NCI-H2107 treated with DMSO at 0.1 percent for 48 hours (cell line): ENCODE measurements around the gene TICAM2.
"Not testable (repeated sequence)": the region's sequence is repeated elsewhere in the genome, so short reads cannot be mapped to it uniquely, and the experiment has no call there.

Experiments used
- DNase-seq: peaks from one replicate; lab custom pipeline; 2025; ENCODE audit not compliant: unreplicated experiment; lab: John Stamatoyannopoulos, UW

TICAM2 gene, protein sequence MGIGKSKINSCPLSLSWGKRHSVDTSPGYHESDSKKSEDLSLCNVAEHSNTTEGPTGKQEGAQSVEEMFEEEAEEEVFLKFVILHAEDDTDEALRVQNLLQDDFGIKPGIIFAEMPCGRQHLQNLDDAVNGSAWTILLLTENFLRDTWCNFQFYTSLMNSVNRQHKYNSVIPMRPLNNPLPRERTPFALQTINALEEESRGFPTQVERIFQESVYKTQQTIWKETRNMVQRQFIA

GRCh38 chr5:115601701-115602590 lies at the start of gene TICAM2:
TICAM2 (minus strand) TSS chr5:115602479; CDS start chr5:115581256, 21,223 bp downstream.
- no peak for DNase-seq

DNA sequence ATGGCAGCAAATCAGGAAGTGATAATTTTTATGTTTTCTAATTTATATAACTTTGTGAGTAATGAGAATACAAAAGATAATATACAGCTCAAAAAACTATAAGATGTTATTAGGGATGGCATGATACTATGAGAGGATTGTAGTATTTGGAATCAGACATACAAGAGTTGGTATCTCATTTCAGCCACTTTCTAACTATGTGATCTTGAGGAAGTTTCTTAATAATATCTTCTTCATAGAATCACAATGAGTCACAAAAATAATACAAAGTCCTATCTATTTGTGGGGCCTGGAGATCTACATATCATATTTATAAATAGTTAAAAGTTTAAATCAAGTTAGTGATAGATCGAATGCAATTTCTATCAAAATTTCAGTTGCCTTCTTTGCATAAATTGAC lies 47.3 kb upstream of the TICAM2 start:
- no peak for DNase-seq

DNA sequence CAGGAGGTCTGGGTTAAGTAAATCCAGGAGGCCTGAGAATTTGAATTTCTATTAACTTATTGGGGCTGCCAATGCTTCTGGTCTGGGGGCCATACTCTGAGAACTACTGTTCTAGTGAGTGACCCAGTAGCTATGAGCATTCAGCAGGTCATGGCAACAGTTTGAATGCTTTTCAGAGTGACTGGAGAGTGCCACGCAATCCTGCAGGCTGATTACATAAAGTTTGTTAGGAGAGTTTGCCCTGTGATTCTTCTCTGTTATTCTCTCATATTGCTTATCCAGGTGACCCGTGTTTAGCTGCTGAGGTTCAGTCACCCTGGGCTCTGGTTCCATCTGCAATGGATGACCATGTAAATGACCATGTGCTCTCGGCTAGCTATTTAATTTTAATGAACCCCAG lies 45.8 kb upstream of the TICAM2 start:
- DNase-seq = no peak

GRCh38 chr5:115645386-115645785 lies 43.1 kb upstream of the TICAM2 start:
- DNase-seq = not testable (repeated sequence)

- DNase-seq = no peak
Measured at GRCh38 chr5:115644046-115644445, 41.8 kb upstream of the TICAM2 start.

GRCh38 chr5:115641948-115642347 lies 39.7 kb upstream of the TICAM2 start:
- no peak for DNase-seq

DNA sequence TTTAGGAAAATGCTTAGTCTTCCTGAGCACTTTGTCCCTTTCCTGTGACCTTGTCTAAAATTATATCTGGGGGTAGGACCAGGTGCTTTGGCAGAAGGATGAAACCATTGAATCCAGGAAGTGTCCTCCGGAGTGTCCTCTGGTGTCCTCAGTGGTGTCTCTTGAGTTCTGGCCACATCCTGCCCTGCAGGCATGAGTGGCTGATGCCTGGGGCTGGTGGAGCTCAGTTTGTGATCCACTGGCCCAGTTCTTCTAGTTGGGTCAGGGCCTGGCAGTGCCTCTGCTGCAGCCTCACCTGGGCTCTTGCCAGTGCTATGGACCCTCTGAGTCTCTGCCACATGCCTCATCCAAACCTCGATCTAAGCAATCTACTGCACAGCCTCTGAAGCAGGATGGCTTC lies 38.0 kb upstream of the TICAM2 start:
- DNase-seq = no peak

DNA sequence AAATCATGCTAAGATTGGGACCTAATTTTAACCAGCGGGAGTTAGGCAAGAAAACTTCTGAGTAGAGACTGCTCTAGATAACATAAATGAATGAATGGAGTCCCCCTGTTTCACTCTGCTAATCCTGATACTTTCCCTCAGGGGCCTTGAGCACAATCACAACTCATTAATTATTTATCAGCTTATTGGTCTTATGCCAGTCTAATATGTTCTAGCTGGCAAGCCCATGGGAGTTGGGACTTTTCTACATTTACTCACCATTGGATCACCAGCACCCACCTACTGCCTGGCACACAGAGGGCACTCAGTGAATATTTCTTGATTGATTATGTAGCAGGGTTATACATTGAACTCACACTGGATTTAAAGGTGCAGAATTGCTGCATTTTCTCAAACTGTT lies 37.1 kb upstream of the TICAM2 start:
- no peak for DNase-seq

DNA sequence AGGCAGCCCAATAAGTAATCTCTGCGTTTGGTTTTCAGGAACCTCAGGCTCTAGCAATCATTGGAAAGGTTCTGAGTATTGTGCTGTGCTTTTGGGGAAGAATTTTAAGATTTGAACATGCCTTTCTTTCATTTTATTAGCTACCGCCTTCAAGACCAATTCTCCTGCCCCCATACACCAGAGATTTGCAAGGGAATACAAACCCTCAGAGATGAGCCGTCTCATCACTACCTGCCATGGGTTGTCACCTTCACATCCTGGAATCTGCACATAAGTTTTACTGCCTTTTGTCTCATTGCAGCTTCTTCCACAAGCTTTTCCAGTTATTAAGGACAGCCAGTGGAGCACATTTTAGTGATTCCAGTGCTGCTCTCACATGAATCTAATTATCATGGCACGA lies 35.2 kb upstream of the TICAM2 start:
- DNase-seq = no peak

- DNase-seq = no peak
Measured at GRCh38 chr5:115636008-115636407, 33.7 kb upstream of the TICAM2 start.

GRCh38 chr5:115634343-115635132 lies 32.3 kb upstream of the TICAM2 start:
- DNase-seq = peak; percentile 30

DNA sequence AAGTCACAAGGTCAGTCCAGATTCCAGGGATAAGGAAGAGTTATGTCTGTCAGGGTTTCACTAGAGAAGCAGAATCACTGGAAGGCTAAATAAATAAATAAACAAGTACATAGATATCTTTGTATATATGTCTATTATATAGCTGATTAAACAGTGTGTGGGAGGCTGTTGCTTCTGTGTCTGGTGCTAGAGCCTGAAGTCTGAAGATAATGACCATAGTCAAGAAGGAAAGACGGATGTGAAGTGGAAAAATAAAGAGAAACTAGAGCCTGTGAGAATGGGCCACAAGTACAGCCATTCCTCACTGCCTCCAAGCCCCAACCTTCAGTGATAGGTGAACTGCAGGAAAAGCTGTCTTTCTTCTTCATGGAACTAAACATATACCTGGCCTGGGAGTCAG lies 27.6 kb upstream of the TICAM2 start:
- DNase-seq = no peak

- no peak for DNase-seq
Measured at GRCh38 chr5:115627295-115627865, 25.1 kb upstream of the TICAM2 start.

DNA sequence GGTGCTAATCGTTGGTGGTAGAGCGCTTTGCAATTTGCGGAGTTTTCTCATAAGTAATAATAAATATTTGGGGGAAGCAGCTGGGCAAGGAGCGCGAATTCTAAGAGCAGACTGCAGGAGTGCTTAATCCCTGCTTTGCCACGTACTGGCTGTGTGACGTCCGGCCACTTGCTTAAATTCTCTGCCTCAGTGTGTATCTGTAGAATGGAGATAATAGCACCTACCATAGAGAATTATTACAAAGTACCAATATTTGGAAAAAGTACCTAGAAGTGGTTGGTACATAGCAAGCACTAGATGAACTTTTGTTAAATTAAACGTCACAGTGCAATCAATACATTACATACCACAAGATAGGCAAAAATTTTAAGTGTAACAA lies 24.2 kb upstream of the TICAM2 start:
- no peak for DNase-seq

DNA sequence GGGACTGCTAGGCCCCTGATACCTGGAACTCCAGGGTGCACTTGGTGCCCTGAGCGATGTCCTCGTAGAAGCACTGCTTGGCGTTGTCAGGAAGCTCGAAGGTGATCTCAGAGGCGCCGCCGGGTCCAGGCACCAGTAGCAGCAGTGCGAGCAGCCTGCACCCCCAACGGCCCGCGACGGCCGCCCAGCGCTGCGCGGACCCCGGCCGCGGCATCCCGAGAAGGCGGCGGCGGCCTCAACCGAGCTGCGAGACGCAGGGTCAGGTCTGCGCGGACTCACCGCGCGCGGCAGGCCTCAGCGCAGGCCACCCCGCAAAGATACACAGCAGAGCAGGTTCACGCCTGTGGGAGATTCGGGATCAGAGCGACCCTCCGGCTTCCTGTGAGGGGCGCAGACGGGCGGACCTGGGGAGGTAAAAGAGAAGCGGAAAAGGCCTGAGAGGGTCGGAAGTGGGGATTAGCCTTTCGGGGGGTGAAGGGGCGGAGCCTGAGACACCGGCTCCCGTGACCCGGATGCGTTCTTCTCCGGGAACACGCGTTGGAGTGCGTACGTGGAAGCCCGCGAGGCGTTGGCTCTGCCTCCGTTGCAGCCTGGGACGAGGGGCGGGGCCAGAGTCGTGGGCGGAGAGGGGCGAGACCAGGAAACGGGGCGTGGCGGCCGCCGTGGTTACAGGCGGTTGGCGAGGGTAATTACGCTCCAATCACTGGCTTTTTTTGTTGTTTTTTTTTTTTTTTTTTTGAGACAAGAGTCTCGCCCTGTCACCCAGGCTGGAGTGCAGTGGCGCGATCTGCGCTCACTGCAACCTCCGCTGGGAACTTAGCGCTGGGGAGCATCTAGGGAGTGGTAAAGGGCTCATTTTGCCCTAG lies 23.5 kb upstream of the TICAM2 start, which contains the start of gene TMED7:
TSS of gene TMED7 (minus strand) at position 458 of the 866 bp plus-strand sequence. CDS start at position 214, 244 bp downstream.
- DNase-seq = peak; percentile 84

DNA sequence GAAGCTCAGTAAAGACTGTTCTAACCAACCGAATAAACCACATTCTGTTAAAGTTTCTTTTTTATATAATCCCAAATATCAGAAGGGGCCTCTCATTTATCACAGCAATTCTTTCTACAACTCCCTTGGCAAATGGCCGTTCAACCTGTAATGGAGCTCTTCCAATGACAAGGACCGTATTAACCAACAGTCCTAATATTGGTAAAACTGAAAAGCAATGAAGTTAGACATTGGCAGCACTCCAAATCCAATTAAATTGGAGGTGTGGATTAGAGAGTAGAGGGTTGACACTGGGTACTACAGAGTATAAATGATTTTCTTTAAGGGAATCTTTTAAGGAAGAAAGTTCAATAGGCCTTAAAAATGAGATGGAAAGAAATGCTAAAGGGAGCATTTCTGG lies 22.7 kb upstream of the TICAM2 start:
- DNase-seq = peak; percentile 16

DNA sequence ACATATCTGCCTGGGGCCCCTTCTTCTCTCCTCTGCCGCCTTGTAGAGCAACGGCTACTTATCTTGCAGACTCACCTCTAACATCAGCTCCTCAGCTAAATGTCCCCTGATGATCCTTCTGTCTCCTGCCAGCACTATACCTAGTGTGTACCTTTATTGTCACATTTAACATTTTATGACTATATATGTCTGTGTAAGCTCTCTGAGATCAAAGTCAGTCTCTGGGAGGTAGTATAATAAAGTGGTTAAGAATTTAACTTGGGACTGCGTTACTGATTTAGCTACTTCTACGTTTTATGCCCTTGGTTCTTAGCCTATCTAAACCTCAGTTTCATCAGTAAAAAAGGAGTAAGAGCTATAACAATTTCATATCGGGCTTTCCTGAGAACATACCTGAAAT lies 21.4 kb upstream of the TICAM2 start:
- no peak for DNase-seq

DNA sequence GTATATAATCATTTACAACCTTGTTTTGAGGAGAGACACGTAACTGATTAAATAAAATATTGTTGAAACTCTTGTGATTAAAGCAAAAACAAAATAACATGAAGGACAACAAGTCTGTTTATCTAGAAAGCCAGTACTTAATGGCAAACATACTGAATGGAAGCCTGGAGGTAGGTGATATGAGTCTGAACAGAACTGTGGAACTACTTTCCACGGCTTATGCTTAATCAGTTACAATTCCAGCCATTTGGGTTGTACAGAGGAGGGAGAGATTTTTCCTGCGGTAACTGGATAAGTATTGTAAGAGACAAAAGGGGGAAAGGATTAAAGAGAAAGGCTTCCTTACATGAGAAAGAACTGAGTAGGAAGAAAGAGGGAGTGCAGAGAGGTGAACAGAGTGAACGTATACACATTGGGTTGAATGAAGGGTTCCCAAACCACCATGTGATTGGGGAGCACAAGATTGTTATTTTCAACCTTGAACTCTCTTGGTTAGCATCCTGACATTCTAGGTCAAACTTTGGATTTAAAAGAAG lies 19.2 kb upstream of the TICAM2 start:
- DNase-seq = no peak

GRCh38 chr5:115616892-115617291 lies 14.6 kb upstream of the TICAM2 start:
- no peak for DNase-seq

GRCh38 chr5:115616472-115616871 lies 14.2 kb upstream of the TICAM2 start:
- no peak for DNase-seq
